ELR (cell line): Measurements from ENCODE around the gene TNFSF12.
A peak's percentile ranks its signal among the peaks of the same experiment; 100 is the strongest.

Experiments used
- DNase-seq: peaks from one replicate; pipeline ENCODE4 v3.0.0-alpha.2; 2015; ENCODE audit warnings: low read depth

Gene TNFSF12, protein sequence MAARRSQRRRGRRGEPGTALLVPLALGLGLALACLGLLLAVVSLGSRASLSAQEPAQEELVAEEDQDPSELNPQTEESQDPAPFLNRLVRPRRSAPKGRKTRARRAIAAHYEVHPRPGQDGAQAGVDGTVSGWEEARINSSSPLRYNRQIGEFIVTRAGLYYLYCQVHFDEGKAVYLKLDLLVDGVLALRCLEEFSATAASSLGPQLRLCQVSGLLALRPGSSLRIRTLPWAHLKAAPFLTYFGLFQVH

DNA sequence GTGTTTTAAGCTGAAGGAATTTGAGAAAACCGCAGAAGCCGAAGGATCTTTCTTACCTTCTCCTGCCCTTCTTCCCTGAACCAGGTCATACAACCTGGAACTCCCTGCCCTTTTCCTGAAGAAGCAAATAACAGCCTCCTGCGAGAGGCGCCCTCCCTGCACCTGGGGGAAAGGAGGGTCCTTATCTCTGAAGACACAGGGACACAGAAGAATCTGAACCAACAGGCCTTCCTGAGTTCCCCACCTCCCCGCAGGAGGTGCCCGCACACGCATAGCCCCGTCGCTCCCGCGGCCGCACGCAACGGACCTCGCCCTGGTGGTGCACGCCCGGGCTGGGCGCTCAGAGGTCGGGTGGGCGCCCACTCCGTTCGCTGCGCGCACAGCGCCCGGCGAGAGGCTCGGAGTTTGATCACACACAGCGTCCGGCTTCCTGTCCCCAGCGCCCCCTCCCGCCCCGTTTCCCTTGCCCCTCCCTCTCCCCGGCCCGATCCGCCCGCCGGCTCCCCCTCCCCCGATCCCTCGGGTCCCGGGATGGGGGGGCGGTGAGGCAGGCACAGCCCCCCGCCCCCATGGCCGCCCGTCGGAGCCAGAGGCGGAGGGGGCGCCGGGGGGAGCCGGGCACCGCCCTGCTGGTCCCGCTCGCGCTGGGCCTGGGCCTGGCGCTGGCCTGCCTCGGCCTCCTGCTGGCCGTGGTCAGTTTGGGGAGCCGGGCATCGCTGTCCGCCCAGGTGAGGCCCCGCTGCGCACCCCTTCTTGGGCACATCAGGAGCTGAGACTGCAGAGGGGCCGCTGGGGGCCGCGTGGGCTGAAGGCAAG, at the start of gene TNFSF12:
TSS of gene TNFSF12 (plus strand) at position 474 of the 816 bp plus-strand sequence. CDS start at position 570, 96 bp downstream.
- DNase-seq, result peak; percentile 62

DNA sequence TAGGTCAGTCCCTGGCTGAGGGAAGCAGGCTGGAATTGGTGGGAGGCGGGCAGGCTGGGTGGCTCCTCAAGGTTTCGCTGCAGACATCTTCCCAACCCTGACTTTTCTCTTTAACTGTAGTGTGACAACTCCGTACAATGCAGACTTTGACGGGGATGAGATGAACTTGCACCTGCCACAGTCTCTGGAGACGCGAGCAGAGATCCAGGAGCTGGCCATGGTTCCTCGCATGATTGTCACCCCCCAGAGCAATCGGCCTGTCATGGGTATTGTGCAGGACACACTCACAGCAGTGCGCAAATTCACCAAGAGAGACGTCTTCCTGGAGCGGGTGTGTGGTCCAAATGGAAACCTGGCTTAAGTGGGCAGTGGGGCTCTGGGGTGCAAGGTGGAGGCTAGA, 49.7 kb upstream of the TNFSF12 start:
- no peak for DNase-seq

DNA sequence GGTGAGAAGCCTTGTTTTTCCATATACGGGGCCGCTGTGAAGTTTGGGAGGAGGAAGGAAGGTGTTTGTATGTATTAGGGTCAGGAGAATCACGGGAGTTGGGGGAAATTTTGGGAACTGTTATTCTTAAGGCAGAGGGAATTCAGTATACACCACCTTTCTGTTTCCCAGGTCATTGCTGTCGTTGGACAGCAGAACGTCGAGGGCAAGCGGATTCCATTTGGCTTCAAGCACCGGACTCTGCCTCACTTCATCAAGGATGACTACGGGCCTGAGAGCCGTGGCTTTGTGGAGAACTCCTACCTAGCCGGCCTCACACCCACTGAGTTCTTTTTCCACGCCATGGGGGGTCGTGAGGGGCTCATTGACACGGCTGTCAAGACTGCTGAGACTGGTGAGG, 47.1 kb upstream of the TNFSF12 start:
- DNase-seq, result no peak

DNA sequence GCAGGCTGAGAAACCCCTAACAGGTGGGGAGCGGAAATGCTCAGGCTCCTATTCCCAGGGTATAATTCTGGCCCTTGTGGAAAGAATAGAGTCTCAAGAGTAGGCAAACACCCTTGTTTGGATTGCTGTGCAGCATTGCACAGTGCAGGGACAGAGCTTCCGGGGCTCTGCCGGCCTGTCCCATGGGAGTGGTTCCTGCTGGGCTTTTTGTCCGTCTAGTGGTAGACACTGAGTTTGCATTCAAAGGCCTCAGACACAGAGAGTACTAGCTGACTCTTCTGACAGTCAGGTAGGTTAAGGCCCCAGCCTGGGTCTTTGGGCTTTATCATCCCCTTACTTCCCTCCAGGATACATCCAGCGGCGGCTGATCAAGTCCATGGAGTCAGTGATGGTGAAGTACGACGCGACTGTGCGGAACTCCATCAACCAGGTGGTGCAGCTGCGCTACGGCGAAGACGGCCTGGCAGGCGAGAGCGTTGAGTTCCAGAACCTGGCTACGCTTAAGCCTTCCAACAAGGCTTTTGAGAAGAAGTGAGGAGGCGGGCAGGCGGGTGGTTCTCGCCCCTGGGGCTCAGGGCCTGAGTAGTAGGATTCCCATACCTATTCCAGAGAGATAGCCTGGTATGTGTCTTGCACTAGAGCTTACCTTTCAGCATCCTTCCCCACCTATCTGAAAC, 46.5 kb upstream of the TNFSF12 start:
- no peak for DNase-seq

DNA sequence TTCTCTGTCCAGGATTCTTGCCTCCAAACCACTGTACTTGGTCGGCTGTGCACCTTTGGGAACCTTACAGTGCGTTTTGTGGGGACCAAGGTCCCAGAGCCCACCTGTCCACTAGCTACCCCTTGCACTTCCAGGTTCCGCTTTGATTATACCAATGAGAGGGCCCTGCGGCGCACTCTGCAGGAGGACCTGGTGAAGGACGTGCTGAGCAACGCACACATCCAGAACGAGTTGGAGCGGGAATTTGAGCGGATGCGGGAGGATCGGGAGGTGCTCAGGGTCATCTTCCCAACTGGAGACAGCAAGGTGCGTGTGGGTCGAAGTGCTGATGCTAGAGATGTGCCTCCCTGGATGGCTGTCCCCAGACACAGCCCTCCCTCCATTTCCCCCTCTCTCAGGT, 45.9 kb upstream of the TNFSF12 start:
- peak; percentile 44 for DNase-seq

DNA sequence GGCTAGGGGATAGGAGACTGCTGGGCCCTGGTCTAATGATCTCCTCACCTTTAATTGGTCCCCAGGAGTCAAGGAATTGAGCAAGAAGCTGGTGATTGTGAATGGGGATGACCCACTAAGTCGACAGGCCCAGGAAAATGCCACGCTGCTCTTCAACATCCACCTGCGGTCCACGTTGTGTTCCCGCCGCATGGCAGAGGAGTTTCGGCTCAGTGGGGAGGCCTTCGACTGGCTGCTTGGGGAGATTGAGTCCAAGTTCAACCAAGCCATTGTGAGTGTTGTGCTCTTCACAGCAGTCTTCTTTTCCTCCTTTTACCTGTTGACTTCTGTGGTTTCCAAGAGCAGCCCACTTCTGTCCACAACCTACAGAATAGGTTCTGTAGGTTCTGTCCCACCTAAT, 45.3 kb upstream of the TNFSF12 start:
- no peak for DNase-seq

DNA sequence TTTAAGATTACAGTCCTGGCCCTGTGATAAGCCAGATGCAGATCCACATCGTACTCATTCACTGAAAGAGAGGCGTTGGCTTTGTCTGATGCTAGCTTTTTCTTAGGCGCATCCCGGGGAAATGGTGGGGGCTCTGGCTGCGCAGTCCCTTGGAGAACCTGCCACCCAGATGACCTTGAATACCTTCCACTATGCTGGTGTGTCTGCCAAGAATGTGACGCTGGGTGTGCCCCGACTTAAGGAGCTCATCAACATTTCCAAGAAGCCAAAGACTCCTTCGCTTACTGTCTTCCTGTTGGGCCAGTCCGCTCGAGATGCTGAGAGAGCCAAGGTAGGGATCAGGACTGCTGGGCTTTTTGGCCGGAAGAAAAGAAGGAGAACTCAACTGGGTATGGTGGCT, 40.7 kb upstream of the TNFSF12 start:
- DNase-seq, result no peak

DNA sequence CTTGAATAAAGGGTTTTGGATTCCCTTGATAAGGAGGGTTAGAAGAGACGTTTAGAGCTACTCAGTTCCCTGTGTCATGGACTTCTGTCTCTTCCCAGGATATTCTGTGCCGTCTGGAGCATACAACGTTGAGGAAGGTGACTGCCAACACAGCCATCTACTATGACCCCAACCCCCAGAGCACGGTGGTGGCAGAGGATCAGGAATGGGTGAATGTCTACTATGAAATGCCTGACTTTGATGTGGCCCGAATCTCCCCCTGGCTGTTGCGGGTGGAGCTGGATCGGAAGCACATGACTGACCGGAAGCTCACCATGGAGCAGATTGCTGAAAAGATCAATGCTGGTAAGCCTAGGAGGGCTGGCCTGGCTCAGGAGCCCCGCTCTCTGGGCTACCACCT, 40.0 kb upstream of the TNFSF12 start:
- DNase-seq, result no peak

DNA sequence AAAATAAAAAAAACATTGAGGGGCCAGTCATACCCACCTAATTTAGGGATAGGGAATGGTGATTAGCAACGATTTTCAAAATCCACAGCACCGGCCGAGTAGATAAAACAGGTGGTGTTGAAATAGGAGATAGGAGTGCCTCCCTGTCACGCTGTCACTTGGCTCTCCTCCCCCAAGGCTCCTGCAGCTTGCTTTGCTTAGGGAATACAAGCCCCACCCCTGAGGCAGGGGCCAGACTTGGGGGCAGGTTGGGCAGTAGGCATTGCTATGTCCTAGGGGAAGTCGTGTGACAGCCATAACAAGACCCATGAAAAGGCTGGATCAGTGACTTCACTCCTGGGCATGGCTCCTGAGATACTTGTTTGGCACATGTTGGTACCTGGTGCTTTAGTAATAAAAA, 38.9 kb upstream of the TNFSF12 start:
- no peak for DNase-seq

DNA sequence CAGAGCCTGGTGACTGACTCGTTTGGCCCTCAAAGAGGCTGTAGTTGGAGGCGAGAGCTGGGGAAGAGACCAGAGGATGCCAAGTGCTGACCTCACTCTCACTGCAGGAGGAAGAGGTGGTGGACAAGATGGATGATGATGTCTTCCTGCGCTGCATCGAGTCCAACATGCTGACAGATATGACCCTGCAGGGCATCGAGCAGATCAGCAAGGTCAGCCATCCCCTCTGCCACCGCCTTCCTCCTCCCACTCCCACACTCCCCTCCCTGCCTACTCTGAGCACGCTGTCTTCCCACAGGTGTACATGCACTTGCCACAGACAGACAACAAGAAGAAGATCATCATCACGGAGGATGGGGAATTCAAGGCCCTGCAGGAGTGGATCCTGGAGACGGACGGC, 37.8 kb upstream of the TNFSF12 start:
- no peak for DNase-seq

DNA sequence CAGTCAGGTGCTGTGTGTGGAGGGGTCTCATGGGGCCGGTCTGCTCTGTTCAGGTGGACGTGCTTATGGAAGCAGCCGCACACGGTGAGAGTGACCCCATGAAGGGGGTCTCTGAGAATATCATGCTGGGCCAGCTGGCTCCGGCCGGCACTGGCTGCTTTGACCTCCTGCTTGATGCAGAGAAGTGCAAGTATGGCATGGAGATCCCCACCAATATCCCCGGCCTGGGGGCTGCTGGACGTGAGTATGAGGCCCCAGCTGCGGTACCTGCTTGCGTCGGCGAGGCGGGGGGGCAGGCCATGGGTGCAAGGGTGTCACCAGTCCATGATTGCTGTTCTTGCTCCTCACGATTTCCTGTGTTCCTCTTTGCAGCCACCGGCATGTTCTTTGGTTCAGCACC, 36.8 kb upstream of the TNFSF12 start:
- DNase-seq, result no peak

DNA sequence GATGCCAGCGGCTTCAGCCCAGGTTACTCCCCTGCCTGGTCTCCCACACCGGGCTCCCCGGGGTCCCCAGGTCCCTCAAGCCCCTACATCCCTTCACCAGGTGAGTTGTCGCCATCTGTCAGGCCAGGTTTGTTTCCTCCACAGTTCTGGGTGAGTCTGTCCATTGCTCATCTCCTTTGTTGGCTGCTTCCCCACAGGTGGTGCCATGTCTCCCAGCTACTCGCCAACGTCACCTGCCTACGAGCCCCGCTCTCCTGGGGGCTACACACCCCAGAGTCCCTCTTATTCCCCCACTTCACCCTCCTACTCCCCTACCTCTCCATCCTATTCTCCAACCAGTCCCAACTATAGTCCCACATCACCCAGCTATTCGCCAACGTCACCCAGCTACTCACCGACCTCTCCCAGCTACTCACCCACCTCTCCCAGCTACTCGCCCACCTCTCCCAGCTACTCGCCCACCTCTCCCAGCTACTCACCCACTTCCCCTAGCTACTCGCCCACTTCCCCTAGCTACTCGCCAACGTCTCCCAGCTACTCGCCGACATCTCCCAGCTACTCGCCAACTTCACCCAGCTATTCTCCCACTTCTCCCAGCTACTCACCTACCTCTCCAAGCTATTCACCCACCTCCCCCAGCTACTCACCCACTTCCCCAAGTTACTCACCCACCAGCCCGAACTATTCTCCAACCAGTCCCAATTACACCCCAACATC, 35.9 kb upstream of the TNFSF12 start:
- no peak for DNase-seq

DNA sequence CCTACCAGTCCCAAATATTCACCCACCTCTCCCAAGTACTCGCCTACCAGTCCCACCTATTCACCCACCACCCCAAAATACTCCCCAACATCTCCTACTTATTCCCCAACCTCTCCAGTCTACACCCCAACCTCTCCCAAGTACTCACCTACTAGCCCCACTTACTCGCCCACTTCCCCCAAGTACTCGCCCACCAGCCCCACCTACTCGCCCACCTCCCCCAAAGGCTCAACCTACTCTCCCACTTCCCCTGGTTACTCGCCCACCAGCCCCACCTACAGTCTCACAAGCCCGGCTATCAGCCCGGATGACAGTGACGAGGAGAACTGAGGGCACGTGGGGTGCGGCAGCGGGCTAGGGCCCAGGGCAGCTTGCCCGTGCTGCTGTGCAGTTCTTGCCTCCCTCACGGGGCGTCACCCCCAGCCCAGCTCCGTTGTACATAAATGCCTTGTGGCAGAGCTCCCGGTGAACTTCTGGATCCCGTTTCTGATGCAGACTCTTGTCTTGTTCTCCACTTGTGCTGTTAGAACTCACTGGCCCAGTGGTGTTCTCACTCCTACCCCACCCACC, 34.9 kb upstream of the TNFSF12 start:
- DNase-seq, result no peak

DNA sequence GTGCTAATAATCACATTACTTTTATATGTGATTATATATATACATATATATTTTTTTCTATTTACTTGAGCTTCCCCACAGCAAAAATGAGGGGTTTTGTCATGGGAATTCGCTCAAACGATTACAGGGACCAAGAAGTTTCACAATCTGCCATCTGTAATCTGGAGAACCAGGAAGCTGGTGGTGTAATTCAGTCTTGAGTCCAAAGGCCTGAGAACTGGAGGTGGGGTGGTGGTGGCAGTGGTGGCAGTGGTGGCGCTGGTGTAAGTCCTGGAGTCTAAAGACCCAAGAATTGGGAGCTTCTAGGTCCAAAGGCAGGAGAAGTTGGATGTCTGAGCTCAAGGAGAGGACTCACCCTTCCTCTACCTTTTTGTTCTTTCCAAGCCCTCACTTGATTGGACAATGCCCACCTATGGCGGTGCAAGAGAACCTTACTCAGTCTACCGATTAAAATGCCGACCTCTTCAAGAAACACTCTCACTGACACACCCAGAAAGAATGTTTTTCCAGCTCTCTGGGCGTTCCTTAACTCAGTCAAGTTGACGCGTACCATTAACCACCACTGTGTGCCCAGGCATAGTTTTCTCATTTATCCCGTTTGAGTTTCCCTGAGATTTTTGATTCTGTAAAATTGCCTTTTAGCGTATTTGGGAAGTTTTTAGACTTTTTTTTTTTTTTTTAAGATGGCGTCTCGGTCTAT, 32.8 kb upstream of the TNFSF12 start:
- DNase-seq, result no peak

DNA sequence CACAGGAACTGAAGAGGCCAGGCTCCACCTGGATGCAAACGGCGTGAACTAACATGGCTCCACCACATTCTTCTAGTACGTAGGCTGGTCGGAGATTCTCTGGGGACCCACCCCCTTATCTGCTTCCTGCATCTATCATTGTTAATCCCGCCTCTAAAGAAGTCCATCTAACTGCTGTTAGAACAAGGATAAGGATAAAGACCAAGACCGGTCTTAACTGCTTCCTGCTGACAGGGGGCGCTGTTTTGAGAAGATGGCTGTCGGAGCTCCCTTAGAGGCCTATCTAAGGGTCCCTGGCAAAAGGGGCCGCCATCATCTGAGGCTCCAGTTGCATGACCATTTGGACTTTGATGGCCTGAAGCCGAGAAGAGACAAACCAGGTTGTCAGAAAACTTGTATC, 25.8 kb upstream of the TNFSF12 start:
- peak; percentile 42 for DNase-seq

DNA sequence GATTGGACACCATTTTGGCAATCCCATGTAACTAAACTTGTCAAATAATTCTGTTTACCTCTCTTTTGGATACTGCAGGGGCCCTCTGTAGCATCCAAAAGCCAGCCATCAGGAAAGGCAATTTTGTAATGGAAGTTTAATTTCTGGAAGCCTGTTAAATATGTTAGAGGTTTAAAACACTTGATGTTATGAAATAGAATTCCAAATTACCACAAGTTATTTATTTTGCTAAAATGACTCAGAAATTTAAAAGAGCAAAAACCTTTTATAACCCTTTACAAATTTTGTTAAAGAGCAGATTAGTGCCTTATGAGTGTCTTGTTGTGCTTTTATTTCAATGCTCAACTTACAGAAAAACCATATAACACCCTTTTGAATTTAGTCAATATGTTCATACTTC, 20.0 kb upstream of the TNFSF12 start:
- no peak for DNase-seq

DNA sequence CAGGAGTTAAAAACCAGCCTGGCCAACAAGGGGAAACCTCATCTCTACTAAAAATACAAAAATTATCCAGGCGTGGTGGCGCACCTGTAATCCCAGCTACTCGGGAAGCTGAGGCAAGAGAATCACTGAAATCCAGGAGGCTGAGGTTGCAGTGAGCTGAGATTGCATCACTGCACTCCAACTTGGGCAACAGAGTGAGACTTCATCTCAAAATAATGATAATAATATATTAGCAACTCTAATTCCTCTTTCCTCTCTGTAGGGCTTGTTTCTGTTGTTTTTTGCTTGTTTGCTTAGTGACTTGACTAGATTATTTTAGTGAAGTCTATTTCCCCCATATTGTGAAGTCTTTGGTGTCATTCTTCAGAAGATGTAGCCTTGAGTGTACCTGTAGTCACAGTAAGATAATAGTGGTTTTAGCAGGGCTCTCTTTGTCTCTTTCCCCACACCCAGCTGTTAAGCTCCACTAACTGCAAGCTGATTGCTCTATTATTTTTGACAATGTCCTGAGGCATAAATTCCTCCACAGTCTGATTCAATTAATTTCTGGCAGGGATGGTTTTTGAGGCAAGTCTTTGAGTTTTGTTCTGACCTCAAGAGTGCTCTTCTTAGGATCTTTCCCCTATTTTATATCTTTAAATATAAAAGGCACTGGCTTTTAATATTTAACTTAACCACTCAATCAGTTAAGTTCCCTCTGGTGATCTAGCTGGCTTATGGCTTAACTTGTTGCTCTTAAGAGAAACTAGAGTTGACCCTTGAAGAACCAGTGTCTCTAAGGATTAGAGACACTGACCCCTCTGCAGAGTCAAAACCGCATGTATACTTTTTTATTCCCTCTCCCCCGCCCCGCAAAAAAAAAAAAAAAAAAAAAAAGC, 18.6 kb upstream of the TNFSF12 start:
- no peak for DNase-seq

DNA sequence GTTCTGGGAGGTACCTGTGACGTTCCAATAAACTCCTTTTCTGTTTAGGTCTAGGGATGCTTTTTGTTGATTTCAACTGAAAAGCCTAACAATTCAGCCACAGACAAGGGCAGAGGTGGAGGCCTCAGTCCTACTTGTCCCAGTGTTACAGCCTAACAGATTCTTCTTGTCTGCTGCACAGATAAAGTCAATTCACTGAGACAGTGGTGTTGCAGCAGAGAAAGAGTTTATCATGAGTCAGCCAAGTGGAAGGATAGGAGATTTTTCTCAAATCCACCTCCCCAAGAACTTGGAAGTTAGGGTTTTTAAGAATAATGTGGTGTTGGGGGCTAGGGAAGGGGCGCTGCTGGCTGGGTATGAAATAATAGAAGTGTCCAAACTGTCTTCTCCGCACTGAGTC, 10.8 kb upstream of the TNFSF12 start:
- no peak for DNase-seq

DNA sequence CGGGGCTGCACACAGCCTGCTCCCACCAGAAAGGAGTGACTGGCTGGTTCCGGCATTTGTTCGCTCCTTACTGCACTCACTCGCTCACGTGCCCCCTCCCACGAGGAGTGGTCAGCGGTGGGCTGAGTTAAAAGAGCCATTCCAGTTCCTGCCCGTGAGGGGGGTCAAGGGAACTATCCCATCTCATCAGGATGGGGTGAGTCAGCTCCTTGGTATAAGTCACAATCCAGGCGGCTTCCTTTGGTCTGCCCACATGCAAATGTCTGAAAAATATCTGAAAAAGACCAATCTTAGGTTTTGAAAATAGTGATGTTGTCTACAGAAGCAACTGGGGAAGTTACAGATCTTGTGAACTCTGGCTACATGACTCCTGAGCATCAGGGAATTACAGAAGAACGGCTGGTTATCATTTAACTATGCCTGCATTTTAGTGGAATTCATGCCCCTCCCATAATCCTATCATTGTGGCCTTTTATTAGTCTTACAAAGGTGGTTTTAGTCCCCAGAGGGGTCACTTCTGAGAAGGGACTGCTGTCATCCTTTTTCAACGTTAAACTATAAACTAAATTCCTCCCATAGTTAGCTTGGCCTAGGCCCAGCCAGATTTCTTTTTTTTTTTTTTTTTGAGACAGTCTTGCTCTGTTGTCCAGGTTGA, 9.8 kb upstream of the TNFSF12 start:
- DNase-seq, result peak; percentile 66

DNA sequence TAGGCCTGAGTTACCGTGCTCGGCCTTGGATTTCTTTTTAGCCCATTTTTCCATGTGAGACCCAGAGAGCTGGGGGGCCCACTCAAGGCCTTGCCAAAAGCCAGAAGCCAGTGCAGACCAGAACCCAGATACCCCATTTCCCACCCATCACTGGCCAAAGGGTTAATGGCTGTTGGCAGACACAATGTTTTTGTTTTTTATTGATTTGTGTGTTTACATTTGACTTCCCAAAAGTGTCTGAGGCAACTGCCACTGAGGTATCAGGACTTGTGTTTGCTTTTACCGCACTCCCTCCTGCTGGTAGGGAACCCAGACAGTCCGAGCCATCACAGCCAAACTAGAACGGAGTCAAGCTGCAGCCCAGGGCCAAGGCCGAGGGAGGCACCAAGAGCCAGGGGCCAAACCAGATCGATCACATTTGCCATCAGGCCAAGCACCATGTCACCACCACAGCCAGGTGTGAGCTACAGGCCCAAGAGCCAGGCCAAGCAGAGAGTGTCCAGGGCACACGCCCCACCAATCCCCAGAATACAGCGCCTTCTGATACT, 7.7 kb upstream of the TNFSF12 start:
- no peak for DNase-seq
